CD14-positive monocyte (primary cell): ENCODE measurements around the gene MAN1C1. TPM values are rescaled to one million over a fixed set of nuclear protein-coding genes. Genes with fewer than 3 reads are reported as not detected.

Source experiments
- DNase-seq, 3 donors: peaks; one replicate each; pipeline ENCODE4 v3.0.0-alpha.2; 2011 to 2022
- H2AFZ ChIP-seq: 2 replicates; pipeline ENCODE4 v1.6.0; 2012; ENCODE audit warnings: mild to moderate bottlenecking, low read depth, low read length, inconsistent platforms; ENCODE audit not compliant: insufficient read depth, poor library complexity, severe bottlenecking
- H3K27ac ChIP-seq, 2 donors: 1 replicate in 1 of 2; 2 replicates in 1 of 2; pipeline ENCODE4 v1.5.1; 2012 to 2013; ENCODE audit warnings: low read length in 2 of 2, control low read depth in 1 of 2, inconsistent platforms in 1 of 2, low read depth in 1 of 2, mild to moderate bottlenecking in 1 of 2
- H3K27me3 ChIP-seq, 2 donors: one replicate each; pipeline versions ENCODE4 v1.6.0 to v1.6.1; 2011 to 2013; ENCODE audit warnings: low read length in 2 of 2; ENCODE audit not compliant: control insufficient read depth in 2 of 2, insufficient read depth in 2 of 2
- H3K36me3 ChIP-seq, 2 donors: replicated peaks in 1 of 2; 1 replicate in 1 of 2; 2 replicates in 1 of 2; pipeline versions ENCODE4 v1.5.1 to v1.6.1; 2012 to 2013; ENCODE audit warnings: low read length in 2 of 2, control low read depth in 1 of 2, inconsistent platforms in 1 of 2, mild to moderate bottlenecking in 1 of 2; ENCODE audit not compliant: insufficient read depth in 2 of 2, control insufficient read depth in 1 of 2
- H3K4me1 ChIP-seq, 2 donors: 1 replicate in 1 of 2; 2 replicates in 1 of 2; pipeline versions ENCODE4 v1.5.1 to v1.6.1; 2012 to 2013; ENCODE audit warnings: low read length in 2 of 2, control low read depth in 1 of 2, inconsistent platforms in 1 of 2, mild to moderate bottlenecking in 1 of 2, moderate library complexity in 1 of 2; ENCODE audit not compliant: insufficient read depth in 2 of 2, control insufficient read depth in 1 of 2
- H3K4me2 ChIP-seq: replicated peaks from 2 replicates; pipeline ENCODE3; 2012; ENCODE audit warnings: low read length, moderate library complexity, mild to moderate bottlenecking; ENCODE audit not compliant: poor library complexity, severe bottlenecking; ENCODE audit errors: extremely low read depth
- H3K4me3 ChIP-seq, 3 experiments: fragments of 200-600 bp in 1 of 3; sonication (generic) in 1 of 3; replicated peaks in 1 of 3; 1 replicate in 2 of 3; 2 replicates in 1 of 3; pipeline ENCODE4 v1.5.1; 2011 to 2013; ENCODE audit warnings: low read length in 3 of 3, mild to moderate bottlenecking in 3 of 3, control low read depth in 2 of 3, low read depth in 2 of 3, inconsistent platforms in 1 of 3, moderate library complexity in 1 of 3
- H3K79me2 ChIP-seq: 2 replicates; pipeline ENCODE4 v1.6.0; 2012; ENCODE audit warnings: mild to moderate bottlenecking, control low read depth, inconsistent platforms, low read length, moderate library complexity; ENCODE audit not compliant: insufficient read depth
- H3K9ac ChIP-seq: 2 replicates; pipeline ENCODE4 v1.6.0; 2017; ENCODE audit warnings: low read length, mild to moderate bottlenecking; ENCODE audit not compliant: insufficient read depth, poor library complexity, severe bottlenecking
- H3K9me3 ChIP-seq, 2 donors: replicated peaks in 1 of 2; 1 replicate in 1 of 2; 2 replicates in 1 of 2; pipeline versions ENCODE4 v1.5.1 to v1.6.1; 2012 to 2013; ENCODE audit warnings: low read length in 2 of 2, control low read depth in 1 of 2; ENCODE audit not compliant: control insufficient read depth in 1 of 2, insufficient read depth in 1 of 2
- H4K20me1 ChIP-seq: 2 replicates; pipeline ENCODE4 v1.6.0; 2012; ENCODE audit warnings: mild to moderate bottlenecking, low read length, control low read depth, moderate library complexity; ENCODE audit not compliant: insufficient read depth
- H3K27ac Mint-ChIP-seq, 7 donors: one replicate each; pipeline ENCODE4 v1.8.0; 2020; ENCODE audit warnings: mild to moderate bottlenecking in 7 of 7, mixed read lengths in 7 of 7, moderate library complexity in 6 of 7, inconsistent platforms in 2 of 7
- H3K27me3 Mint-ChIP-seq, 3 donors: one replicate each; pipeline ENCODE4 v1.8.0; 2021 to 2022; ENCODE audit warnings: low read depth in 3 of 3, mild to moderate bottlenecking in 3 of 3, mixed read lengths in 3 of 3, moderate library complexity in 3 of 3, inconsistent platforms in 1 of 3
- H3K36me3 Mint-ChIP-seq, 2 donors: one replicate each; pipeline ENCODE4 v1.8.0; 2020; ENCODE audit warnings: mixed read lengths in 2 of 2, inconsistent platforms in 1 of 2, mild to moderate bottlenecking in 1 of 2
- H3K4me1 Mint-ChIP-seq: one replicate; pipeline ENCODE4 v1.8.0; 2020; ENCODE audit warnings: mild to moderate bottlenecking, mixed read lengths
- H3K4me3 Mint-ChIP-seq, 2 donors: one replicate each; pipeline ENCODE4 v1.8.0; 2020; ENCODE audit warnings: mild to moderate bottlenecking in 2 of 2, mixed read lengths in 2 of 2, moderate library complexity in 1 of 2
- H3K9me3 Mint-ChIP-seq, 7 donors: one replicate each; pipeline ENCODE4 v1.8.0; 2020 to 2022; ENCODE audit warnings: mixed read lengths in 7 of 7, mild to moderate bottlenecking in 6 of 7, moderate library complexity in 6 of 7, inconsistent platforms in 2 of 7
- CTCF ChIP-seq: fragments of 200-600 bp; IDR thresholded peaks from one replicate; pipeline ENCODE4 v1.8.0; 2022; ENCODE audit warnings: antibody characterized with exemption, mild to moderate bottlenecking
- WGBS: methylation state at CpG from one replicate; pipeline ENCODE4 v1.1.5; 2013; ENCODE audit warnings: missing lambda C conversion rate; ENCODE audit not compliant: insufficient coverage; 5-methylcytosine and 5-hydroxymethylcytosine counted together
- intact Hi-C, 2 donors: fragments of 100-400 bp; cut with micrococcal nuclease; formaldehyde crosslinking; loops; one replicate each; pipeline versions ENCODE4 v1.15.0 to v1.15.1; 2023
- polyA plus RNA-seq, 3 donors: library from polyadenylated mRNA; depleted of rRNA in 1 of 3; unstranded in 2 of 3; stranded (reverse) in 1 of 3; fragments of 300-500 nt in 2 of 3; fragments of >200 nt in 1 of 3; fragmentation: Illumina TruSeq in 2 of 3; gene quantifications; 1 replicate in 2 of 3; 2 replicates in 1 of 3; pipeline ENCODE4 v1.2.3, GENCODE V29; 2012 to 2021

MAN1C1 gene
- polyA plus RNA-seq, 3 donors: 1.2 to 7.2 (median 1.7) TPM

GRCh38 chr1:25821630-25822091 lies 205.1 kb downstream of the MAN1C1 start:
- Mint-ChIP-seq H3K36me3 (peaks cover 20 to 34% of the 10 kb centered on the region in 2 donors), H3K4me3 (peak overlapping the region; percentile 93 to 97), H3K27me3 (peaks cover 0 to 4% (median 3%) of the 10 kb centered on the region in 3 donors), H3K9me3 (peaks cover 0 to 2% (median 0%) of the 10 kb centered on the region in 7 donors), H3K4me1 (peaks cover 36% of the 10 kb centered on the region), H3K27ac (peak overlapping the region in 4 of 7 donors; percentile 7 to 94 (median 34))
- H3K4me2 ChIP-seq: peak overlapping the region; percentile 99
- no peak overlapping the region for H2AFZ ChIP-seq
- intact Hi-C loops: loop anchor here in 1 of 2 donors (2.0 to 5.0 kb wide), 2 partner anchors 36 to 177 kb away; partner anchors contain the start of genes AUNIP and PAFAH2
- peaks cover 21 to 31% of the 10 kb centered on the region in 2 donors for H3K36me3 ChIP-seq
- peak overlapping the region in 1 of 2 donors; percentile 87 for H3K27ac ChIP-seq
- WGBS: 90% methylated on average over 4 of the region's 5 CpGs
- no peaks in the 10 kb centered on the region for H3K27me3 ChIP-seq
- DNase-seq: no peak
- peak overlapping the region; percentile 95 for H3K9ac ChIP-seq
- peaks cover 51% of the 10 kb centered on the region for H3K79me2 ChIP-seq
- TF ChIP-seq CTCF: no peak
- peaks cover 38% of the 10 kb centered on the region for H4K20me1 ChIP-seq
- H3K9me3 ChIP-seq: no peaks in the 10 kb centered on the region
- H3K4me1 ChIP-seq: peaks cover 20 to 33% of the 10 kb centered on the region in 2 donors
- peak overlapping the region in 1 of 3 experiments; percentile 93 for H3K4me3 ChIP-seq

GRCh38 chr1:25825605-25826004 lies 209.0 kb downstream of the MAN1C1 start:
- intact Hi-C loops: no loop called here
- Histone ChIP-seq H3K4me2 (no peak overlapping the region), H2AFZ (no peak overlapping the region), H3K4me1 (peaks cover 13% of the 10 kb centered on the region in 2 donors), H3K27ac (peak overlapping the region in 1 of 2 donors; percentile 4), H3K27me3 (no peaks in the 10 kb centered on the region), H3K9me3 (no peaks in the 10 kb centered on the region), H4K20me1 (peaks cover 38% of the 10 kb centered on the region), H3K4me3 (no peak overlapping the region), H3K9ac (no peak overlapping the region), H3K36me3 (peaks cover 59 to 70% of the 10 kb centered on the region in 2 donors), H3K79me2 (peaks cover 43% of the 10 kb centered on the region)
- Mint-ChIP-seq H3K4me1 (peaks cover 16% of the 10 kb centered on the region), H3K27me3 (peaks cover 0 to 2% (median 0%) of the 10 kb centered on the region in 3 donors), H3K9me3 (peaks cover 0 to 2% (median 0%) of the 10 kb centered on the region in 7 donors), H3K27ac (no peak overlapping the region), H3K4me3 (no peak overlapping the region), H3K36me3 (peaks cover 51 to 74% of the 10 kb centered on the region in 2 donors)
- no CpG with 5 or more reads among the region's 2 CpGs for WGBS
- DNase-seq: no peak
- TF ChIP-seq CTCF: no peak
